NCI-H345 treated with DMSO at 0.1 percent for 48 hours (cell line): ENCODE data around the gene CXCL5.
A peak's percentile ranks its signal among the peaks of the same experiment; 100 is the strongest.

Experiments used
- DNase-seq: peaks from one replicate; lab custom pipeline; 2025; ENCODE audit not compliant: unreplicated experiment; lab: John Stamatoyannopoulos, UW

CXCL5 gene

GRCh38 chr4:73998040-73999011 is at the start of gene CXCL5:
CXCL5 (minus strand) TSS chr4:73998677; CDS start chr4:73998581, 96 bp downstream.
- DNase-seq, result no peak

- DNase-seq, result no peak
Observed at GRCh38 chr4:74047152-74047551, 48.7 kb upstream of the CXCL5 start.

- DNase-seq, result no peak
Observed at GRCh38 chr4:74045772-74046171, 47.3 kb upstream of the CXCL5 start.

- DNase-seq, result no peak
Observed at GRCh38 chr4:74045247-74045646, 46.8 kb upstream of the CXCL5 start.

- DNase-seq, result no peak
Observed at GRCh38 chr4:74044677-74045076, 46.2 kb upstream of the CXCL5 start.

GRCh38 chr4:74042681-74043080 is 44.2 kb upstream of the CXCL5 start:
- no peak for DNase-seq

GRCh38 chr4:74041418-74041817 is 42.9 kb upstream of the CXCL5 start:
- no peak for DNase-seq

GRCh38 chr4:74039315-74039763 is 40.9 kb upstream of the CXCL5 start:
- no peak for DNase-seq

- peak; percentile 31 for DNase-seq
Observed at GRCh38 chr4:74038425-74039314, 40.2 kb upstream of the CXCL5 start, which contains the start of gene CXCL3. CXCL3 (minus strand) TSS chr4:74038689; CDS start chr4:74038611, 78 bp downstream.

GRCh38 chr4:74038086-74038424 is 39.6 kb upstream of the CXCL5 start:
- DNase-seq, result no peak

GRCh38 chr4:74037076-74037955 is 38.8 kb upstream of the CXCL5 start:
- DNase-seq, result no peak

- no peak for DNase-seq
Observed at GRCh38 chr4:74033739-74034138, 35.3 kb upstream of the CXCL5 start.

GRCh38 chr4:74032064-74032463 is 33.6 kb upstream of the CXCL5 start:
- no peak for DNase-seq

- no peak for DNase-seq
Observed at GRCh38 chr4:74031576-74031975, 33.1 kb upstream of the CXCL5 start.

- DNase-seq, result no peak
Observed at GRCh38 chr4:74030285-74030684, 31.8 kb upstream of the CXCL5 start.

GRCh38 chr4:74028504-74028903 is 30.0 kb upstream of the CXCL5 start:
- DNase-seq, result no peak

GRCh38 chr4:74023709-74024108 is 25.2 kb upstream of the CXCL5 start:
- no peak for DNase-seq

- DNase-seq, result no peak
Observed at GRCh38 chr4:74021601-74022000, 23.1 kb upstream of the CXCL5 start.

- no peak for DNase-seq
Observed at GRCh38 chr4:74018771-74019170, 20.3 kb upstream of the CXCL5 start.

- DNase-seq, result no peak
Observed at GRCh38 chr4:74018116-74018515, 19.6 kb upstream of the CXCL5 start.

GRCh38 chr4:74016068-74016467 is 17.6 kb upstream of the CXCL5 start:
- DNase-seq, result no peak
